AG04450 (cell line): ENCODE measurements around the gene PTPRC. TPM values are rescaled to one million over a fixed set of nuclear protein-coding genes. Genes with fewer than 3 reads are reported as not detected.
A peak's percentile ranks its signal among the peaks of the same experiment; 100 is the strongest.

Experiments
- CTCF ChIA-PET: fragments of 300-600, 350-600 bp; formaldehyde crosslinking; extraction: SDS; loops from one replicate; lab custom pipeline; 2022; ENCODE audit warnings: antibody characterized with exemption, inconsistent platforms; lab: Charles Lee
- POLR2A ChIA-PET: fragments of 350-600 bp; formaldehyde crosslinking; extraction: SDS; loops from one replicate; lab custom pipeline; 2021; ENCODE audit warnings: antibody characterized with exemption, inconsistent platforms; lab: Yijun Ruan, JAX
- DNase-seq: peaks from one replicate; pipeline ENCODE4 v3.0.0-alpha.2; 2011; ENCODE audit warnings: low read depth, low spot score
- H3K27ac ChIP-seq: one replicate; pipeline ENCODE4 v1.5.1; 2012; ENCODE audit warnings: low read depth, low read length, control low read depth
- H3K27me3 ChIP-seq: one replicate; pipeline ENCODE4 v1.6.0; 2012; ENCODE audit warnings: low read length; ENCODE audit not compliant: control insufficient read depth, insufficient read depth
- H3K4me3 ChIP-seq: 2 replicates; pipeline ENCODE4 v1.5.1; 2011; ENCODE audit warnings: mild to moderate bottlenecking, low read depth, low read length, control low read depth
- H3K9me3 ChIP-seq: 2 replicates; pipeline ENCODE4 v1.5.1; 2012; ENCODE audit warnings: low read length; ENCODE audit not compliant: control insufficient read depth, insufficient read depth
- CTCF ChIP-seq: IDR thresholded peaks from 2 replicates; pipeline ENCODE4 v1.5.1; 2011; ENCODE audit warnings: low read depth, low read length, control low read depth, inconsistent platforms
- polyA plus RNA-seq: library from polyadenylated mRNA; depleted of rRNA; stranded (reverse); fragments of >200 nt; gene quantifications from 2 replicates; pipeline ENCODE4 v1.2.3, GENCODE V29; 2011

The PTPRC gene
- polyA plus RNA-seq, 1 experiment: 0.05 TPM

- ChIA-PET POLR2A (no interaction called here), CTCF (interaction anchor here (1.1 kb wide), 1 partner anchor 476 kb away, joined by 3 read pairs; no protein-coding TSS in a partner anchor)
- Histone ChIP-seq H3K9me3 (no peaks in the 10 kb centered on the region), H3K4me3 (no peak overlapping the region), H3K27me3 (no peaks in the 10 kb centered on the region), H3K27ac (no peak overlapping the region)
- TF ChIP-seq CTCF: no peak
- DNase-seq: no peak
Measured at GRCh38 chr1:198754670-198755069, 115.8 kb downstream of the PTPRC start.

- Histone ChIP-seq H3K27ac (no peak overlapping the region), H3K4me3 (no peak overlapping the region), H3K27me3 (no peaks in the 10 kb centered on the region), H3K9me3 (no peaks in the 10 kb centered on the region)
- no peak for DNase-seq
- ChIA-PET POLR2A (interaction anchor here (0.5 kb wide), 1 partner anchor 1821 kb away, joined by 5 read pairs; no protein-coding TSS in a partner anchor), CTCF (interaction anchor here (0.7 to 2.8 kb wide), 13 partner anchors 71 to 1755 kb away, joined by 3 to 22 read pairs (median 6); no protein-coding TSS in a partner anchor)
- TF ChIP-seq CTCF: no peak
Measured at GRCh38 chr1:198755715-198756114, 116.9 kb downstream of the PTPRC start.

- Histone ChIP-seq H3K4me3 (no peak overlapping the region), H3K27me3 (no peaks in the 10 kb centered on the region), H3K9me3 (no peaks in the 10 kb centered on the region), H3K27ac (no peak overlapping the region)
- ChIA-PET POLR2A (no interaction called here), CTCF (interaction anchor here (0.5 to 2.8 kb wide), 16 partner anchors 21 to 1754 kb away, joined by 3 to 22 read pairs (median 6); no protein-coding TSS in a partner anchor)
- peak; percentile 33; the same call in 1 of the 2 replicates for TF ChIP-seq CTCF
- no peak for DNase-seq
Measured at GRCh38 chr1:198756470-198756869, 117.6 kb downstream of the PTPRC start.

- no peak for TF ChIP-seq CTCF
- no peak for DNase-seq
- no peak overlapping the region for H3K4me3 ChIP-seq
- H3K9me3 ChIP-seq: no peaks in the 10 kb centered on the region
- no peaks in the 10 kb centered on the region for H3K27me3 ChIP-seq
- ChIA-PET CTCF (interaction anchor here (0.8 to 1.0 kb wide), 2 partner anchors 351 to 482 kb away, joined by 4 to 5 read pairs; no protein-coding TSS in a partner anchor), POLR2A (no interaction called here)
- no peak overlapping the region for H3K27ac ChIP-seq
Measured at GRCh38 chr1:198761859-198762616, 123.2 kb downstream of the PTPRC start.

- H3K27me3 ChIP-seq: no peaks in the 10 kb centered on the region
- no peak overlapping the region for H3K27ac ChIP-seq
- DNase-seq: no peak
- no peaks in the 10 kb centered on the region for H3K9me3 ChIP-seq
- TF ChIP-seq CTCF: no peak
- ChIA-PET CTCF (interaction anchor here (0.8 to 1.3 kb wide), 2 partner anchors 480 to 701 kb away, joined by 4 to 5 read pairs; no protein-coding TSS in a partner anchor), POLR2A (no interaction called here)
- no peak overlapping the region for H3K4me3 ChIP-seq
Measured at GRCh38 chr1:198763298-198763714, 124.5 kb downstream of the PTPRC start.
